A673 (cell line): Measurements from ENCODE around the gene SH2D4B.

Experiments
- EZH2 ChIP-seq: fragments of 200-600 bp; sonication (generic); IDR thresholded peaks from 2 replicates; pipeline ENCODE4 v1.6.1; 2017; ENCODE audit warnings: borderline replicate concordance, low read depth, mild to moderate bottlenecking, mixed read lengths, antibody characterized with exemption, low read length; ENCODE audit not compliant: poor library complexity, severe bottlenecking
- TF ChIP-seq, protein P1 (sequence below): fragments of 300-800, 200-600 bp; sonication (generic); conservative IDR thresholded peaks from 2 replicates; pipeline ENCODE4 v1.5.1; 2017; ENCODE audit warnings: low read depth, mild to moderate bottlenecking, antibody characterized with exemption, low read length, moderate library complexity, mixed read lengths

DNA sequence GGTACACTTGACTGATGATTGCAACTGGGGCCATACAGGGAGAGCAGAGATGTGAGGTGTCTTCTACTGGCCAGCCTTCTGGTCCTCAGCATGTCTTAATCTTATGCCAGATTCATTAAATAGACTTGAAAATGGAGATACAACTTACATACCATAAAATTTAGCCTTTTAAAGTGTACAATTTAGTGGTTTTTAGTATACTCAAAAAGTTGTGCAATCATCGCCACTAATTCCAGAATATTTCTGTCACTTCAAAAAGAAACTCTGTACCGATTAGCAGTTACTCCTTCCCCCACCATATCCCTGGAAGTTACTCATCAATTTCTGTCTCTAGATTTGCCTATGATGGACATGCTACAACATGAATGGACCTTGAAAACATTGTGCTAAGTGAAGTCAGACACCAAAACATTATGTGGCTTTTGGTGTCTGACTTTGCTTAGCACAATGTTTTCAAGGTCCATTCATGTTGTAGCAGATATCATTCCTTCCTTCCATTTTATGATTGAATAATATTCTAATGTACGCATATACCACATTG, 53.0 kb downstream of the SH2D4B start:
- TF ChIP-seq, protein P1, sequence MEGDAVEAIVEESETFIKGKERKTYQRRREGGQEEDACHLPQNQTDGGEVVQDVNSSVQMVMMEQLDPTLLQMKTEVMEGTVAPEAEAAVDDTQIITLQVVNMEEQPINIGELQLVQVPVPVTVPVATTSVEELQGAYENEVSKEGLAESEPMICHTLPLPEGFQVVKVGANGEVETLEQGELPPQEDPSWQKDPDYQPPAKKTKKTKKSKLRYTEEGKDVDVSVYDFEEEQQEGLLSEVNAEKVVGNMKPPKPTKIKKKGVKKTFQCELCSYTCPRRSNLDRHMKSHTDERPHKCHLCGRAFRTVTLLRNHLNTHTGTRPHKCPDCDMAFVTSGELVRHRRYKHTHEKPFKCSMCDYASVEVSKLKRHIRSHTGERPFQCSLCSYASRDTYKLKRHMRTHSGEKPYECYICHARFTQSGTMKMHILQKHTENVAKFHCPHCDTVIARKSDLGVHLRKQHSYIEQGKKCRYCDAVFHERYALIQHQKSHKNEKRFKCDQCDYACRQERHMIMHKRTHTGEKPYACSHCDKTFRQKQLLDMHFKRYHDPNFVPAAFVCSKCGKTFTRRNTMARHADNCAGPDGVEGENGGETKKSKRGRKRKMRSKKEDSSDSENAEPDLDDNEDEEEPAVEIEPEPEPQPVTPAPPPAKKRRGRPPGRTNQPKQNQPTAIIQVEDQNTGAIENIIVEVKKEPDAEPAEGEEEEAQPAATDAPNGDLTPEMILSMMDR: no peak
- no peak for TF ChIP-seq EZH2
